Right lobe of liver (tissue), 4 donors: ENCODE data around the gene ARGLU1.

ENCODE experiments used
- POLR2A ChIP-seq: fragments of 450-650 bp; IDR thresholded peaks from one replicate; pipeline ENCODE4 v1.6.1; 2017; ENCODE audit warnings: antibody characterized with exemption, mild to moderate bottlenecking
- TF ChIP-seq, protein P1 (sequence below), 4 donors: fragments of 200-600 bp in 3 of 4; fragments of 450-650 bp in 1 of 4; IDR thresholded peaks; one replicate each; pipeline versions ENCODE4 v1.5.1 to v1.8.0; 2016 to 2022; ENCODE audit warnings: antibody characterized with exemption in 4 of 4, mild to moderate bottlenecking in 2 of 4
- donor health status: DM: no; HTN: no; CAD: no.
- donor health status: DM: no; HTN: no; CAD: no.
- donor health status: DM: no; HTN: yes; CAD: no.

DNA sequence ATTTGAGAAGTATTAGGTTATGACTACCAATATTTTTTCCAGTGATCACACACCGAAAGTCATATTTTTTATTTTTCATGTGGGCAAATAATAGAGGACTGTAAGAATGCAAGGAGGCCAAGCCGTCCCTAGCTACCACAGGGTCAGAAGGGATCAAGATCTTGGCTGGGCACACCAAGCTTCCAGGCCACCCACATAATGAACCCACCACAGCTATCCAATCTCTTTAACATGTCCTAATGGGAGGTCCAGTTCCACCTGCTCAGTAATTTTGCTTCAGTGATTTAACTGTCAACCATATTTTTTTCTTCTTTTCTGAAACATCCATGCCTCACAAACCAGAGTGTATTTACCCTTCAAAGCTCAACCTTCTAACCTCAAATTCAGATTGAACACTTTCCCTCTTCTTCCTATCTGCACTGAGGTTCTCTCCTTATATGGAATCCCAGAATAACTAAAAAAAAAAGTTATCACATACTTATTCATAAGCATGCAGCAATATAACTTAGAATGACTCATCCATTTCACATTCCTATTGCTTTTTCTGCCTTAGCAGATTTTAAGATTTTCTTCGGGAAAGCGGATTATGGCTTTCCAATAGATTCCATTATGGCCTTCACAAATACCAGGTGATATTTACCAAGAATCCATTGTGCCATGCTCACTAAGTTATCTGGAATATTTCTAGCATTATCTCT, 12.2 kb downstream of the ARGLU1 start:
- TF ChIP-seq, protein P1, sequence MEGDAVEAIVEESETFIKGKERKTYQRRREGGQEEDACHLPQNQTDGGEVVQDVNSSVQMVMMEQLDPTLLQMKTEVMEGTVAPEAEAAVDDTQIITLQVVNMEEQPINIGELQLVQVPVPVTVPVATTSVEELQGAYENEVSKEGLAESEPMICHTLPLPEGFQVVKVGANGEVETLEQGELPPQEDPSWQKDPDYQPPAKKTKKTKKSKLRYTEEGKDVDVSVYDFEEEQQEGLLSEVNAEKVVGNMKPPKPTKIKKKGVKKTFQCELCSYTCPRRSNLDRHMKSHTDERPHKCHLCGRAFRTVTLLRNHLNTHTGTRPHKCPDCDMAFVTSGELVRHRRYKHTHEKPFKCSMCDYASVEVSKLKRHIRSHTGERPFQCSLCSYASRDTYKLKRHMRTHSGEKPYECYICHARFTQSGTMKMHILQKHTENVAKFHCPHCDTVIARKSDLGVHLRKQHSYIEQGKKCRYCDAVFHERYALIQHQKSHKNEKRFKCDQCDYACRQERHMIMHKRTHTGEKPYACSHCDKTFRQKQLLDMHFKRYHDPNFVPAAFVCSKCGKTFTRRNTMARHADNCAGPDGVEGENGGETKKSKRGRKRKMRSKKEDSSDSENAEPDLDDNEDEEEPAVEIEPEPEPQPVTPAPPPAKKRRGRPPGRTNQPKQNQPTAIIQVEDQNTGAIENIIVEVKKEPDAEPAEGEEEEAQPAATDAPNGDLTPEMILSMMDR (IDR thresholded peaks at IDR 0.05): no peak
- no peak for TF ChIP-seq POLR2A
